ENCODE measurements around the gene ZBED2. TPM values are rescaled to one million over a fixed set of nuclear protein-coding genes. Genes with fewer than 3 reads are reported as not detected.

ZBED2 gene
- total and polyA plus RNA-seq, 3 experiments from 2014 or later = 0.51 to 551 (median 547) TPM

GRCh38 chr3:111593666-111594065 lies 1.5 kb downstream of the ZBED2 start:
- H3K27ac ChIP-seq (ENCODE audit: low read depth, low read length) = no peak overlapping the region
- H3K9me3 Mint-ChIP-seq = no peaks in the 10 kb centered on the region
- H3K4me3 ChIP-seq (ENCODE audit: low read length) = no peak overlapping the region
- no peaks in the 10 kb centered on the region for H3K27me3 ChIP-seq (ENCODE audit: insufficient read depth, low read length, poor library complexity, severe bottlenecking)
- peaks cover 12 to 89% (median 25%) of the 10 kb centered on the region in 3 donors for H3K36me3 Mint-ChIP-seq
- peak overlapping the region in 1 of 7 donors; percentile 22 for H3K4me3 Mint-ChIP-seq
- H3K27me3 Mint-ChIP-seq = no peaks in the 10 kb centered on the region
- peaks cover 16% of the 10 kb centered on the region for H3K4me1 ChIP-seq (ENCODE audit: insufficient read depth, low read length)
- H3K36me3 ChIP-seq (ENCODE audit: insufficient read depth, low read length) = peaks cover 22% of the 10 kb centered on the region
- peaks cover 46 to 85% (median 82%) of the 10 kb centered on the region in 3 donors for H3K4me1 Mint-ChIP-seq
- no peaks in the 10 kb centered on the region for H3K9me3 ChIP-seq (ENCODE audit: low read length)
- H3K27ac Mint-ChIP-seq = peak overlapping the region; percentile 54 to 96 (median 80)
- ChIA-PET POLR2A (interaction anchor here (0.5 kb wide), 1 partner anchor 37 kb away, joined by 4 read pairs; no protein-coding TSS in a partner anchor), CTCF (interaction anchor here (0.9 kb wide), 1 partner anchor 22 kb away, joined by 3 read pairs; no protein-coding TSS in a partner anchor)
- no peak for DNase-seq

GRCh38 chr3:111592936-111593335 lies 2.2 kb downstream of the ZBED2 start:
- Histone ChIP-seq H3K27ac (ENCODE audit: low read depth, low read length) (no peak overlapping the region), H3K36me3 (ENCODE audit: insufficient read depth, low read length) (peaks cover 21% of the 10 kb centered on the region), H3K4me3 (ENCODE audit: low read length) (no peak overlapping the region), H3K4me1 (ENCODE audit: insufficient read depth, low read length) (peaks cover 16% of the 10 kb centered on the region), H3K9me3 (ENCODE audit: low read length) (no peaks in the 10 kb centered on the region), H3K27me3 (ENCODE audit: insufficient read depth, low read length, poor library complexity, severe bottlenecking) (no peaks in the 10 kb centered on the region)
- ChIA-PET POLR2A (interaction anchor here (0.5 kb wide), 1 partner anchor 38 kb away, joined by 4 read pairs; no protein-coding TSS in a partner anchor), CTCF (interaction anchor here (0.9 kb wide), 1 partner anchor 23 kb away, joined by 3 read pairs; no protein-coding TSS in a partner anchor)
- no peaks in the 10 kb centered on the region for H3K27me3 Mint-ChIP-seq
- no peak overlapping the region for H3K4me3 Mint-ChIP-seq
- DNase-seq = no peak
- H3K27ac Mint-ChIP-seq = peak overlapping the region; percentile 22 to 70 (median 50)
- peaks cover 51 to 89% (median 88%) of the 10 kb centered on the region in 3 donors for H3K4me1 Mint-ChIP-seq
- peaks cover 11 to 88% (median 26%) of the 10 kb centered on the region in 3 donors for H3K36me3 Mint-ChIP-seq
- H3K9me3 Mint-ChIP-seq = no peaks in the 10 kb centered on the region

GRCh38 chr3:111592143-111592542 lies 3.0 kb downstream of the ZBED2 start:
- POLR2A ChIA-PET = no interaction called here
- Histone ChIP-seq H3K27me3 (ENCODE audit: insufficient read depth, low read length, poor library complexity, severe bottlenecking) (no peaks in the 10 kb centered on the region), H3K9me3 (ENCODE audit: low read length) (no peaks in the 10 kb centered on the region), H3K4me1 (ENCODE audit: insufficient read depth, low read length) (peaks cover 16% of the 10 kb centered on the region), H3K27ac (ENCODE audit: low read depth, low read length) (no peak overlapping the region), H3K36me3 (ENCODE audit: insufficient read depth, low read length) (peaks cover 21% of the 10 kb centered on the region), H3K4me3 (ENCODE audit: low read length) (no peak overlapping the region)
- CTCF ChIA-PET = no interaction called here
- H3K9me3 Mint-ChIP-seq = no peaks in the 10 kb centered on the region
- H3K36me3 Mint-ChIP-seq = peaks cover 6 to 90% (median 26%) of the 10 kb centered on the region in 3 donors
- no peak for DNase-seq
- H3K27me3 Mint-ChIP-seq = no peaks in the 10 kb centered on the region
- peak overlapping the region; percentile 51 to 97 (median 66) for H3K27ac Mint-ChIP-seq
- H3K4me3 Mint-ChIP-seq = no peak overlapping the region
- H3K4me1 Mint-ChIP-seq = peaks cover 52 to 91% (median 84%) of the 10 kb centered on the region in 3 donors

GRCh38 chr3:111591555-111591954 lies 3.6 kb downstream of the ZBED2 start:
- DNase-seq = no peak
- peaks cover 10 to 90% (median 30%) of the 10 kb centered on the region in 3 donors for H3K36me3 Mint-ChIP-seq
- H3K4me3 ChIP-seq (ENCODE audit: low read length) = no peak overlapping the region
- no peak overlapping the region for H3K27ac ChIP-seq (ENCODE audit: low read depth, low read length)
- peak overlapping the region in 1 of 7 donors; percentile 67 for H3K4me3 Mint-ChIP-seq
- peaks cover 51 to 91% (median 83%) of the 10 kb centered on the region in 3 donors for H3K4me1 Mint-ChIP-seq
- ChIA-PET CTCF (interaction anchor here (2.4 kb wide), 1 partner anchor 25 kb away, joined by 12 read pairs; no protein-coding TSS in a partner anchor), POLR2A (no interaction called here)
- no peaks in the 10 kb centered on the region for H3K27me3 ChIP-seq (ENCODE audit: insufficient read depth, low read length, poor library complexity, severe bottlenecking)
- H3K9me3 ChIP-seq (ENCODE audit: low read length) = no peaks in the 10 kb centered on the region
- no peaks in the 10 kb centered on the region for H3K27me3 Mint-ChIP-seq
- H3K36me3 ChIP-seq (ENCODE audit: insufficient read depth, low read length) = peaks cover 25% of the 10 kb centered on the region
- no peaks in the 10 kb centered on the region for H3K9me3 Mint-ChIP-seq
- H3K4me1 ChIP-seq (ENCODE audit: insufficient read depth, low read length) = peaks cover 16% of the 10 kb centered on the region
- H3K27ac Mint-ChIP-seq = peak overlapping the region in 7 of 8 donors; percentile 39 to 77 (median 54)

GRCh38 chr3:111590143-111590491 lies 5.0 kb downstream of the ZBED2 start:
- Mint-ChIP-seq H3K36me3 (peaks cover 15 to 89% (median 30%) of the 10 kb centered on the region in 3 donors), H3K9me3 (no peaks in the 10 kb centered on the region), H3K27me3 (no peaks in the 10 kb centered on the region), H3K27ac (peak overlapping the region in 5 of 8 donors; percentile 35 to 70 (median 54)), H3K4me1 (peaks cover 40 to 80% (median 75%) of the 10 kb centered on the region in 3 donors), H3K4me3 (no peak overlapping the region)
- Histone ChIP-seq H3K9me3 (ENCODE audit: low read length) (no peaks in the 10 kb centered on the region), H3K27me3 (ENCODE audit: insufficient read depth, low read length, poor library complexity, severe bottlenecking) (no peaks in the 10 kb centered on the region), H3K27ac (ENCODE audit: low read depth, low read length) (no peak overlapping the region), H3K36me3 (ENCODE audit: insufficient read depth, low read length) (peaks cover 35% of the 10 kb centered on the region), H3K4me3 (ENCODE audit: low read length) (no peak overlapping the region), H3K4me1 (ENCODE audit: insufficient read depth, low read length) (peaks cover 16% of the 10 kb centered on the region)
- DNase-seq = no peak
- ChIA-PET CTCF (interaction anchor here (1.0 to 2.4 kb wide), 2 partner anchors 9 to 27 kb away, joined by 3 to 12 read pairs; no protein-coding TSS in a partner anchor), POLR2A (no interaction called here)

GRCh38 chr3:111589303-111590142 lies 5.6 kb downstream of the ZBED2 start:
- peaks cover 35% of the 10 kb centered on the region for H3K36me3 ChIP-seq (ENCODE audit: insufficient read depth, low read length)
- H3K9me3 ChIP-seq (ENCODE audit: low read length) = no peaks in the 10 kb centered on the region
- no peak overlapping the region for H3K4me3 ChIP-seq (ENCODE audit: low read length)
- CTCF ChIA-PET = interaction anchor here (1.0 to 2.4 kb wide), 3 partner anchors 10 to 27 kb away, joined by 3 to 12 read pairs (median 4); no protein-coding TSS in a partner anchor
- H3K27ac ChIP-seq (ENCODE audit: low read depth, low read length) = no peak overlapping the region
- H3K27me3 Mint-ChIP-seq = no peaks in the 10 kb centered on the region
- POLR2A ChIA-PET = no interaction called here
- no peak for DNase-seq
- H3K4me3 Mint-ChIP-seq = no peak overlapping the region
- peaks cover 12% of the 10 kb centered on the region for H3K4me1 ChIP-seq (ENCODE audit: insufficient read depth, low read length)
- peaks cover 15 to 88% (median 30%) of the 10 kb centered on the region in 3 donors for H3K36me3 Mint-ChIP-seq
- H3K27ac Mint-ChIP-seq = peak overlapping the region; percentile 35 to 83 (median 62)
- no peaks in the 10 kb centered on the region for H3K9me3 Mint-ChIP-seq
- no peaks in the 10 kb centered on the region for H3K27me3 ChIP-seq (ENCODE audit: insufficient read depth, low read length, poor library complexity, severe bottlenecking)
- H3K4me1 Mint-ChIP-seq = peaks cover 39 to 79% (median 74%) of the 10 kb centered on the region in 3 donors

GRCh38 chr3:111588527-111588926 lies 6.6 kb downstream of the ZBED2 start:
- CTCF ChIA-PET = interaction anchor here (1.2 to 1.7 kb wide), 2 partner anchors 10 to 28 kb away, joined by 3 to 4 read pairs; no protein-coding TSS in a partner anchor
- no peak for DNase-seq
- Histone ChIP-seq H3K27me3 (ENCODE audit: insufficient read depth, low read length, poor library complexity, severe bottlenecking) (no peaks in the 10 kb centered on the region), H3K9me3 (ENCODE audit: low read length) (no peaks in the 10 kb centered on the region), H3K27ac (ENCODE audit: low read depth, low read length) (no peak overlapping the region), H3K4me1 (ENCODE audit: insufficient read depth, low read length) (peaks cover 4% of the 10 kb centered on the region), H3K36me3 (ENCODE audit: insufficient read depth, low read length) (peaks cover 34% of the 10 kb centered on the region), H3K4me3 (ENCODE audit: low read length) (no peak overlapping the region)
- no peak overlapping the region for H3K4me3 Mint-ChIP-seq
- peaks cover 36 to 78% (median 73%) of the 10 kb centered on the region in 3 donors for H3K4me1 Mint-ChIP-seq
- POLR2A ChIA-PET = no interaction called here
- H3K27ac Mint-ChIP-seq = peak overlapping the region in 6 of 8 donors; percentile 31 to 90 (median 60)
- no peaks in the 10 kb centered on the region for H3K9me3 Mint-ChIP-seq
- H3K27me3 Mint-ChIP-seq = no peaks in the 10 kb centered on the region
- H3K36me3 Mint-ChIP-seq = peaks cover 20 to 88% (median 32%) of the 10 kb centered on the region in 3 donors

- Mint-ChIP-seq H3K27me3 (no peaks in the 10 kb centered on the region), H3K4me3 (no peak overlapping the region), H3K36me3 (peaks cover 41 to 92% (median 52%) of the 10 kb centered on the region in 3 donors), H3K27ac (peak overlapping the region in 2 of 8 donors; percentile 33 to 77), H3K9me3 (no peaks in the 10 kb centered on the region), H3K4me1 (peaks cover 49 to 81% (median 75%) of the 10 kb centered on the region in 3 donors)
- H3K27me3 ChIP-seq (ENCODE audit: insufficient read depth, low read length, poor library complexity, severe bottlenecking) = no peaks in the 10 kb centered on the region
- CTCF ChIA-PET = no interaction called here
- no peaks in the 10 kb centered on the region for H3K9me3 ChIP-seq (ENCODE audit: low read length)
- DNase-seq = no peak
- H3K4me1 ChIP-seq (ENCODE audit: insufficient read depth, low read length) = no peaks in the 10 kb centered on the region
- no peak overlapping the region for H3K4me3 ChIP-seq (ENCODE audit: low read length)
- peaks cover 42% of the 10 kb centered on the region for H3K36me3 ChIP-seq (ENCODE audit: insufficient read depth, low read length)
- POLR2A ChIA-PET = no interaction called here
- H3K27ac ChIP-seq (ENCODE audit: low read depth, low read length) = no peak overlapping the region
These were observed 9.9 kb downstream of the ZBED2 start for GRCh38 chr3:111585217-111585616.

Measured in CD8-positive, alpha-beta memory T cell (primary cell).